Measurements from ENCODE around the gene MAN2C1.

GRCh38 chr15:75354454-75354853, 14.0 kb downstream of the MAN2C1 start:
- no peak for TF ChIP-seq EP300 (IDR thresholded peaks at IDR 0.05)
- no peak for TF ChIP-seq CTCF (IDR thresholded peaks at IDR 0.05)
- no peak for TF ChIP-seq POLR2AphosphoS5 (IDR thresholded peaks at IDR 0.05)
